GM13976 (cell line): ENCODE results near the gene ADAM12.

Experiments
- DNase-seq: peaks from one replicate; pipeline ENCODE4 v3.0.0; 2012; ENCODE audit warnings: low spot score
- in situ Hi-C: fragments of 300-500 bp; cut with MboI; formaldehyde crosslinking; loops from one replicate; pipeline ENCODE4 v1.12.0; 2022; ENCODE audit warnings: low sequenced_read_pairs, mixed read lengths, inconsistent platforms; ENCODE audit not compliant: unreplicated experiment
- TF ChIP-seq, protein P1 (sequence below): IDR thresholded peaks from 2 replicates; pipeline ENCODE4 v1.5.1; 2012; ENCODE audit warnings: borderline replicate concordance, mild to moderate bottlenecking; ENCODE audit not compliant: insufficient read depth; ENCODE audit errors: extremely low read depth, missing control alignments, control extremely low read depth

The ADAM12 gene

DNA sequence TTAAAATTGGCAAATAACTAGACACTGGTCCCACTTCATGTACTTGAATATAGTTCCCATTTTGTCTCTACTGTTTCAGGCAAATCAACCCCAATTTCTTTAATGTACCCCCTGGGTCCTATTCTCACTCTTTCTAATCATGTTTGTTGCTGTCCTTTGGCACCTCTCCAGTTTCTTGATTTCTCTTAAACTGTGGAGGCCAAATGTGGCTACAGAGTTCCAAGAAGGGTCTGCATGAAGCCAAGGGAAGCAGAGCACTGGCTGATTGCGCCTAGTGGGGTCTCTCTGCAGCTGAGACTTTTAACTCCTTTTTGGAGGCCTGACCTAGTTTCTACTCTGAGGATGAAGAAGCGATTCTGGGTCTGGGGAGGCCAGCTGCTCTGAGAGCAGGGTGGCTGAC, 6.7 kb upstream of the ADAM12 start:
- in situ Hi-C loops: no loop called here
- no peak for DNase-seq
- TF ChIP-seq, protein P1, sequence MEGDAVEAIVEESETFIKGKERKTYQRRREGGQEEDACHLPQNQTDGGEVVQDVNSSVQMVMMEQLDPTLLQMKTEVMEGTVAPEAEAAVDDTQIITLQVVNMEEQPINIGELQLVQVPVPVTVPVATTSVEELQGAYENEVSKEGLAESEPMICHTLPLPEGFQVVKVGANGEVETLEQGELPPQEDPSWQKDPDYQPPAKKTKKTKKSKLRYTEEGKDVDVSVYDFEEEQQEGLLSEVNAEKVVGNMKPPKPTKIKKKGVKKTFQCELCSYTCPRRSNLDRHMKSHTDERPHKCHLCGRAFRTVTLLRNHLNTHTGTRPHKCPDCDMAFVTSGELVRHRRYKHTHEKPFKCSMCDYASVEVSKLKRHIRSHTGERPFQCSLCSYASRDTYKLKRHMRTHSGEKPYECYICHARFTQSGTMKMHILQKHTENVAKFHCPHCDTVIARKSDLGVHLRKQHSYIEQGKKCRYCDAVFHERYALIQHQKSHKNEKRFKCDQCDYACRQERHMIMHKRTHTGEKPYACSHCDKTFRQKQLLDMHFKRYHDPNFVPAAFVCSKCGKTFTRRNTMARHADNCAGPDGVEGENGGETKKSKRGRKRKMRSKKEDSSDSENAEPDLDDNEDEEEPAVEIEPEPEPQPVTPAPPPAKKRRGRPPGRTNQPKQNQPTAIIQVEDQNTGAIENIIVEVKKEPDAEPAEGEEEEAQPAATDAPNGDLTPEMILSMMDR: no peak

DNA sequence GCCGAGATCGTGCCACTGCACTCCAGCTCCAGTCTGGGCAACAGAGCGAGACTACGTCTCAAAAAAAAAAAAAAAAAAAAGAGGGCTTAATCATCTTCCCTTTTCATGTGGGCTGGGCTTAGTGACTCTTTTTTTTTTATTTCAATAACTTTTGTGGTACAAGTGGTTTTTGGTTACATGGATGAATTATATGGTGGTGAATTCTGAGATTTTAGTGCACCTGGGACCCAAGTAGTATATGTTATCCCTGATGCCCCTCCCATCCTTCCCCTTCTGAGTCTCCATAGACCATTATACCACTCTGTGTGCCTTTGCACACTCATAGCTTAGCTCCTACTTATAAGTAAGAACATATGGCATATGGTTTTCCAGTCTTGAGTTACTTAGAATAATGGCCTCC, 4.8 kb upstream of the ADAM12 start:
- in situ Hi-C loops: no loop called here
- no peak for DNase-seq
- TF ChIP-seq, protein P1: no peak

DNA sequence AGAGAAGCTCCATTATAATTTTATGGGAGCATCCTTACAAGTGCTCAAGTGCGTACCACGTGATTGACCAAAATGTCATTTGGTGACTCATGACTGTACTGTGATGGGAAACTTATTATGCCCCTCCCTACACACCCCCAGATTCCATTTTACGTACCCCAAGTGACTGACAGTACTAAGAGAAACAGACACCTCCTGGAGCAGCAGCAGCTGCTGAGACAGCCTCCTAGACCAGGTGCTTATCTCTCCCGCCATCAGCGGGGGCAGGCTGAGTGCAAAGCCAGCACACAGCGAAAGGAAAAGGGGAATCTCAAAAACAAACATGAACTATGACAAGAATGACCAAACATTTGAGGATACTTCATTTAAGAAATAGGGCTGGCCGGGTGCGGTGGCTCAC, 4.2 kb upstream of the ADAM12 start:
- TF ChIP-seq, protein P1: no peak
- in situ Hi-C loops: no loop called here
- DNase-seq: no peak

GRCh38 chr10:126392068-126392467, 3.8 kb upstream of the ADAM12 start:
- DNase-seq: no peak
- in situ Hi-C loops: no loop called here
- TF ChIP-seq, protein P1: no peak

DNA sequence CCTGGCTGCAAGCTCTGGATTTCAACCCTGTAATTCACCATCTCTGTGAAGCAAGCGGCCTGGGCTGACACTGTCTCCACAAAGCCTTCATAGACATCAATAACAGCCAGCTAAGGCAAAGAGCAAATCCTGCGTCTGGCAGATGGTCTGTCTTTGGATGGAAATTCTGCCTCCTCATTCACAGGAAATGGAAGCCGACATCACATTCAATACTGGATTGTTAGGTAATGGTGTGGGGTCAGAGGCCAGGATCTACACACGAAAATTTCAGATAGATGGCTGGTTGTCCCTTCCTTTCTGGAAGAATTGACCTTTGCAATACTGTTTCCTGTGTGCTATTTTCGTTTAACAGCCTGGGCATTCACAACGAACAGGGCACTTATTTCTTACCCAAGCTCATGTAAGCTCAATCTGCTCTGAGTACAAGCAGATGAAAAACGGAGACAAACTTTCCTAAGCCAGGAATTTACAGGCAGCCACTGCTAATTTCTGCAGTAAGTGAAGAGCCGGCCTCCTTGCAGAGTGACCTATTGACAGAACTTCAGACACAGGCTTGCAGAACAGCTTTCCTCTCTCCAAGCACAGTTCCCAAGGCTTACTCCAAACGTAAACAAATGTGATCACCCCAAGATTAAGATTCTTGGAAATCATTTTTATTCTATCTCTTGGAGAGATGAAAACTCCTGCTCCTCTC, 3.1 kb upstream of the ADAM12 start:
- TF ChIP-seq, protein P1: no peak
- in situ Hi-C loops: no loop called here
- DNase-seq: no peak

DNA sequence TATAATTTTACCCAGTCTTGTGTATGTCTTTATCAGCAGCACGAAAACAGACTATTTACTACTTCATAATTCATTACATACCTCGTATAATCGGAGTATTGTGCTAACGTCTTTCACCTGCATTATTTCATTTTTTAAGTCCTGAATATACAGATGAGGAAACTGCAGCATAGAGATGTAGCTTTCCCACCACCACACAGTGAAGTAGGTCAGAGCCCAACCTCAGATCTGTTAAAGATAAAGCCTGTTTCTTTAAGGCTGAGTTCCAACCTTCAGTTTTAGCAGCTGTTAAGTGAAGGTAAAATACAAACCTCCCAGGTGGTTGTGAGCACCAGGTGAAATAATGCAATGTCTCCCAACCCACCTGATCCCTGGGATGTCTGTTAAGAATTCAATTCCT, 2.0 kb upstream of the ADAM12 start:
- in situ Hi-C loops: no loop called here
- TF ChIP-seq, protein P1: no peak

More for the DNA sequence above, 2.0 kb upstream of the ADAM12 start:
- DNase-seq: no peak
